Psoas muscle (tissue), 8 donors: ENCODE measurements around the gene AKAP5. TPM values are rescaled to one million over a fixed set of nuclear protein-coding genes. Genes with fewer than 3 reads are reported as not detected.

Source experiments
- ATAC-seq, 4 donors: fragments of 200-7000 bp; cut with Tn5 transposase; one replicate each; pipeline ENCODE4 v1.9.1; 2020; ENCODE audit warnings: moderate library complexity in 3 of 4, mild to moderate bottlenecking in 2 of 4
- DNase-seq, 2 donors: peaks; one replicate each; pipeline ENCODE4 v3.0.0-alpha.2; 2020
- H3K27ac ChIP-seq: fragments of 200-600 bp; one replicate; pipeline ENCODE4 v1.8.0; 2022
- H3K27me3 ChIP-seq, 3 donors: fragments of 200-600 bp in 1 of 3; one replicate each; pipeline versions ENCODE4 v1.6.1 to v1.8.0; 2013 to 2022; ENCODE audit warnings: low read length in 2 of 3, mild to moderate bottlenecking in 2 of 3, moderate library complexity in 1 of 3; ENCODE audit not compliant: insufficient read depth in 3 of 3
- H3K36me3 ChIP-seq, 2 donors: fragments of 200-600 bp in 1 of 2; one replicate each; pipeline versions ENCODE4 v1.6.1 to v1.8.0; 2013 to 2022; ENCODE audit warnings: low read depth in 1 of 2, mild to moderate bottlenecking in 1 of 2, moderate library complexity in 1 of 2; ENCODE audit not compliant: insufficient read depth in 1 of 2
- H3K4me1 ChIP-seq: fragments of 200-600 bp; one replicate; pipeline ENCODE4 v1.8.0; 2022
- H3K4me3 ChIP-seq: fragments of 200-600 bp; one replicate; pipeline ENCODE4 v1.8.0; 2022; ENCODE audit warnings: mild to moderate bottlenecking
- H3K9me3 ChIP-seq: fragments of 200-600 bp; one replicate; pipeline ENCODE4 v1.8.0; 2022
- CTCF ChIP-seq: fragments of 200-600 bp; IDR thresholded peaks from one replicate; pipeline ENCODE4 v1.8.0; 2022; ENCODE audit warnings: antibody characterized with exemption
- WGBS, 3 donors: extraction: QIAGEN DNeasy Blood & Tissue Kit; methylation state at CpG; one replicate each; pipeline versions ENCODE4 v1.1.6 to v1.1.7; 2013; 5-methylcytosine and 5-hydroxymethylcytosine counted together
- intact Hi-C, 2 donors: fragments of 100-400 bp; cut with DNase I; formaldehyde crosslinking; loops; one replicate each; pipeline versions ENCODE4 v1.11.0 to v1.14.2; 2022
- polyA plus RNA-seq, 3 donors: library from polyadenylated mRNA; stranded (reverse); fragments of 200-250 nt; gene quantifications; one replicate each; pipeline ENCODE4 v1.2.3, GENCODE V29; 2013
- total RNA-seq, 4 donors: library from RNA; stranded (reverse); fragmentation: NEBNext Ultra II Directional in 2 of 4; extraction: Animal tissue kit (Norgen Biotek cat#: 25700) in 2 of 4; gene quantifications; one replicate each; pipeline versions ENCODE4 v1.2.1 to v1.2.4, GENCODE V29; 2021 to 2023
- donor health status: healthy with polysubstance abuse.
- donor health status: DM: no; HTN: no; CAD: no; lungs with moderate emphysema.
- donor health status: Bipolar disorder and iron deficiency.
- donor health status: healthy.
- donor health status: DM: yes; HTN: yes; CAD: no.
- donor health status: DM: no; HTN: no; CAD: no.
- donor health status: DM: no; HTN: no; CAD: no.
- donor health status: DM: yes; HTN: yes; CAD: no.

Gene AKAP5
- total and polyA plus RNA-seq, 7 donors, result 0.01 to 0.18 (median 0.08) TPM

DNA sequence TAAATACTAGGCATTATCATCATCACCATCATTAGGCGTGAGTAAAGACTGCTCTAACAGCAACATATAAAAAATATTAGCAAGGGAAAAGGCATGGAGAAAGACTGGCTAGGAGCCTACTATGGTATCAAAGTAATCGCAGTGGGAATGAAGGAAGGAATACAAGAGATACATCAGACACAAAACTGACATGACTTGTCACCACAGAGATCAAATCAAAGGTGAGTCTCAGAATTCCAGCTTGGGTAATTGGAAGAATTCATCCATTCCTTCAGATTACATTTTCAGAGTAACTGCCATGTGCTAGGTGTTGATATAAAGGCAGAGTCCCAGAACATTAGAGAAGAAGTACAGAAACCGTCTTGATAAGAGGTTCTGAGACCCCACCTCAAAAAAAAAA lies 28.2 kb downstream of the AKAP5 start:
- no peak for ATAC-seq
- TF ChIP-seq CTCF, result no peak
- Histone ChIP-seq H3K27ac (no peak overlapping the region), H3K9me3 (no peaks in the 10 kb centered on the region), H3K27me3 (no peaks in the 10 kb centered on the region), H3K4me1 (peaks cover 12% of the 10 kb centered on the region), H3K36me3 (peaks cover 0 to 34% of the 10 kb centered on the region in 2 donors), H3K4me3 (no peak overlapping the region)
- no peak for DNase-seq
- 89 to 95% (median 94%) methylated on average over 3 of the region's 3 CpGs for WGBS, 3 donors
- intact Hi-C loops, result no loop called here

GRCh38 chr14:64495252-64495651 lies 30.0 kb downstream of the AKAP5 start:
- no peak for DNase-seq
- Histone ChIP-seq H3K4me1 (peaks cover 22% of the 10 kb centered on the region), H3K27me3 (no peaks in the 10 kb centered on the region), H3K4me3 (no peak overlapping the region), H3K9me3 (no peaks in the 10 kb centered on the region), H3K27ac (no peak overlapping the region), H3K36me3 (peaks cover 0 to 22% of the 10 kb centered on the region in 2 donors)
- no peak for TF ChIP-seq CTCF
- ATAC-seq, result no peak
- intact Hi-C loops, result no loop called here

DNA sequence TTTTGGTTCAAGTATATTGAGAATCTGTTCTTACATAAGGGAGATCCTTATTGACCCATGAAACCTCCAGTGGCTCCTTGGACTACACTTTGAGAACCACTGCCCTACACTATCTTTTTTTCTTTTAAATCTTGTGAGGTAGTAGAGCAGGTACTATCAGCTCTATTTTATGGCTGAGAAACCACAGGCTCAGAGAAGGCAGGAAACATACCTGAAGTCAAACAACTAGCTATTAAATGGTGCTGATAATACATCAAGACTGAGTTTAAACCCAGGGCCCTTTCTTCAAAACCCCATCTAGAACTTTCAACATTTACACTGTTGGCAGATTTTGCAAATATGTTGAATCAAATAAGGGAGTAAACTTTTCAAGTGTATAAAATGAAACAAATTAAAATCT lies 31.5 kb downstream of the AKAP5 start:
- Histone ChIP-seq H3K4me1 (peaks cover 31% of the 10 kb centered on the region), H3K4me3 (no peak overlapping the region), H3K36me3 (peaks cover 0 to 21% of the 10 kb centered on the region in 2 donors), H3K9me3 (no peaks in the 10 kb centered on the region), H3K27ac (no peak overlapping the region), H3K27me3 (no peaks in the 10 kb centered on the region)
- TF ChIP-seq CTCF, result no peak
- intact Hi-C loops, result no loop called here
- DNase-seq, result no peak
- ATAC-seq, result no peak

DNA sequence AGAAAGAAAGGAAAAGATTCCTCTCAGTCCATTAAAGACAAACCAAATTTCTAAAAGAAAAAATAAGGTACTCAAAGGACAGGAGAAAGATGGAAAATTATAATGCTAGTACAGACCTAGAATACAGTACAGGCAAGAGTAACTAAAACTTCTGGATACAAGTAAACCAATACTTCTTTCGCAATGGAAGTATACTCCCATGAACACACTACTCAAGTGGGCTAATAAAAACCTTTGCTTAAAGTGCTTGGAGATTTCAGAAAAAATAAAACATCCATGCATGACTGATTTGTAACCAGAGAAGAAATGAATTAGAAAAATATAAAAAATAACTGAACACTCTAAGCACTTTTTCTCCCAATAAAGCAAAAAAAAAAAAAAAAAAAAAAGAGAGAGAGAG lies 34.8 kb downstream of the AKAP5 start:
- peak overlapping the region; percentile 99 for H3K27ac ChIP-seq
- H3K27me3 ChIP-seq, result no peaks in the 10 kb centered on the region
- WGBS, 3 donors, result 91 to 98% (median 97%) methylated on average over 1 of the region's 1 CpG
- no peak for ATAC-seq
- no peaks in the 10 kb centered on the region for H3K9me3 ChIP-seq
- DNase-seq, result no peak
- H3K36me3 ChIP-seq, result peaks cover 0 to 15% of the 10 kb centered on the region in 2 donors
- intact Hi-C loops, result loop anchor here in 1 of 2 donors (10.0 kb wide), 1 partner anchor 155 kb away; no protein-coding TSS in a partner anchor
- H3K4me3 ChIP-seq, result no peak overlapping the region
- TF ChIP-seq CTCF, result no peak
- peaks cover 41% of the 10 kb centered on the region for H3K4me1 ChIP-seq
